CD8-positive, alpha-beta memory T cell (primary cell): ENCODE results near the gene ELP5. TPM values are rescaled to one million over a fixed set of nuclear protein-coding genes. Genes with fewer than 3 reads are reported as not detected.

ENCODE experiments used
- polyA plus RNA-seq: library from polyadenylated mRNA; unstranded; fragments of 300-500 nt; fragmentation: Illumina TruSeq; gene quantifications from one replicate; pipeline ENCODE4 v1.2.3, GENCODE V29; 2021
- total RNA-seq, 2 experiments: library from RNA; stranded (reverse); gene quantifications; one replicate each; pipeline ENCODE4 v1.2.3, GENCODE V29; 2021

The ELP5 gene
- total and polyA plus RNA-seq, 3 experiments from 2014 or later, result 84.8 to 111 (median 106) TPM

Other genes starting within 250 kb of the ELP5 start
Only the 30 nearest of the 35 such genes appear.
- 1 to 10 TPM; 7.7 to 8.1 TPM for gene SLC16A13, start 216.2 kb upstream of the ELP5 start, total RNA-seq
- gene SLC16A13, start 216.2 kb upstream of the ELP5 start, polyA plus RNA-seq, result 1.4 TPM
- gene SLC16A11, start 208.1 kb upstream of the ELP5 start, total RNA-seq, result 1 to 10 TPM; 1.3 to 1.8 TPM
- 1.6 TPM for gene SLC16A11, start 208.1 kb upstream of the ELP5 start, polyA plus RNA-seq
- under 1 TPM; 0.33 to 0.42 TPM for gene CLEC10A, start 172.0 kb upstream of the ELP5 start, total RNA-seq
- not detected for gene CLEC10A, start 172.0 kb upstream of the ELP5 start, polyA plus RNA-seq
- gene ASGR2, start 137.4 kb upstream of the ELP5 start, total RNA-seq, result not detected
- gene ASGR2, start 137.4 kb upstream of the ELP5 start, polyA plus RNA-seq, result not detected
- under 1 TPM; 0.46 to 0.55 TPM for gene ASGR1, start 72.8 kb upstream of the ELP5 start, total RNA-seq
- not detected for gene ASGR1, start 72.8 kb upstream of the ELP5 start, polyA plus RNA-seq
- 1 to 10 TPM; 3.5 to 4.4 TPM for gene DLG4, start 32.4 kb upstream of the ELP5 start, total RNA-seq
- 0.45 TPM for gene DLG4, start 32.4 kb upstream of the ELP5 start, polyA plus RNA-seq
- 100 to 1,000 TPM; 281 to 288 TPM for gene ACADVL, start 32.3 kb upstream of the ELP5 start, total RNA-seq
- 109 TPM for gene ACADVL, start 32.3 kb upstream of the ELP5 start, polyA plus RNA-seq
- gene DVL2, start 17.7 kb upstream of the ELP5 start, total RNA-seq, result 10 to 100 TPM; 61.8 to 65.5 TPM
- 24.0 TPM for gene DVL2, start 17.7 kb upstream of the ELP5 start, polyA plus RNA-seq
- 10 to 100 TPM; 48.0 to 51.9 TPM for gene PHF23, start 12.8 kb upstream of the ELP5 start, total RNA-seq
- 25.8 TPM for gene PHF23, start 12.8 kb upstream of the ELP5 start, polyA plus RNA-seq
- 100 to 1,000 TPM; 156 to 165 TPM for gene GABARAP, start 9.8 kb upstream of the ELP5 start, total RNA-seq
- gene GABARAP, start 9.8 kb upstream of the ELP5 start, polyA plus RNA-seq, result 914 TPM
- gene CTDNEP1, start 481 bp upstream of the ELP5 start, total RNA-seq, result 100 to 1,000 TPM; 224 to 240 TPM
- 57.1 TPM for gene CTDNEP1, start 481 bp upstream of the ELP5 start, polyA plus RNA-seq
- gene CLDN7, start 10.3 kb downstream of the ELP5 start, total RNA-seq, result 1 to 10 TPM in 1 of 2 experiments, under 1 TPM in 1; 0.63 to 1.1 TPM
- gene CLDN7, start 10.3 kb downstream of the ELP5 start, polyA plus RNA-seq, result 2.1 TPM
- gene SLC2A4, start 29.5 kb downstream of the ELP5 start, total RNA-seq, result under 1 TPM; 0.18 to 0.24 TPM
- not detected for gene SLC2A4, start 29.5 kb downstream of the ELP5 start, polyA plus RNA-seq
- gene YBX2, start 42.4 kb downstream of the ELP5 start, total RNA-seq, result under 1 TPM; 0.07 to 0.26 TPM
- not detected for gene YBX2, start 42.4 kb downstream of the ELP5 start, polyA plus RNA-seq
- gene EIF5A, start 55.4 kb downstream of the ELP5 start, total RNA-seq, result 1,000 to 10,000 TPM; 1,533 to 1,595 TPM
- gene EIF5A, start 55.4 kb downstream of the ELP5 start, polyA plus RNA-seq, result 230 TPM
- 10 to 100 TPM; 81.1 to 85.2 TPM for gene GPS2, start 63.1 kb downstream of the ELP5 start, total RNA-seq
- gene GPS2, start 63.1 kb downstream of the ELP5 start, polyA plus RNA-seq, result 116 TPM
- gene NEURL4, start 77.1 kb downstream of the ELP5 start, total RNA-seq, result 10 to 100 TPM; 60.1 to 60.7 TPM
- gene NEURL4, start 77.1 kb downstream of the ELP5 start, polyA plus RNA-seq, result 2.7 TPM
- 100 to 1,000 TPM; 216 to 225 TPM for gene ACAP1, start 84.3 kb downstream of the ELP5 start, total RNA-seq
- 274 TPM for gene ACAP1, start 84.3 kb downstream of the ELP5 start, polyA plus RNA-seq
- 1 to 10 TPM; 4.6 to 5.1 TPM for gene KCTD11, start 99.9 kb downstream of the ELP5 start, total RNA-seq
- gene KCTD11, start 99.9 kb downstream of the ELP5 start, polyA plus RNA-seq, result 1.9 TPM
- not detected for gene TMEM95, start 102.9 kb downstream of the ELP5 start, total RNA-seq
- not detected for gene TMEM95, start 102.9 kb downstream of the ELP5 start, polyA plus RNA-seq
- gene TNK1, start 128.9 kb downstream of the ELP5 start, total RNA-seq, result 1 to 10 TPM; 4.4 to 5.8 TPM
- 3.1 TPM for gene TNK1, start 128.9 kb downstream of the ELP5 start, polyA plus RNA-seq
- gene PLSCR3, start 142.3 kb downstream of the ELP5 start, total RNA-seq, result 10 to 100 TPM; 79.1 to 81.6 TPM
- gene PLSCR3, start 142.3 kb downstream of the ELP5 start, polyA plus RNA-seq, result 152 TPM
- 10 to 100 TPM; 45.4 to 51.4 TPM for gene TMEM256, start 151.9 kb downstream of the ELP5 start, total RNA-seq
- gene TMEM256, start 151.9 kb downstream of the ELP5 start, polyA plus RNA-seq, result 62.4 TPM
- 1 to 10 TPM; 5.6 to 6.6 TPM for gene NLGN2, start 155.6 kb downstream of the ELP5 start, total RNA-seq
- gene NLGN2, start 155.6 kb downstream of the ELP5 start, polyA plus RNA-seq, result 0.06 TPM
- not detected for gene SPEM1, start 168.1 kb downstream of the ELP5 start, total RNA-seq
- not detected for gene SPEM1, start 168.1 kb downstream of the ELP5 start, polyA plus RNA-seq
- not detected for gene SPEM2, start 173.4 kb downstream of the ELP5 start, total RNA-seq
- not detected for gene SPEM2, start 173.4 kb downstream of the ELP5 start, polyA plus RNA-seq
- not detected for gene SPEM3, start 176.6 kb downstream of the ELP5 start, total RNA-seq
- gene SPEM3, start 176.6 kb downstream of the ELP5 start, polyA plus RNA-seq, result not detected
- 10 to 100 TPM; 11.1 to 11.9 TPM for gene TMEM102, start 183.2 kb downstream of the ELP5 start, total RNA-seq
- 23.3 TPM for gene TMEM102, start 183.2 kb downstream of the ELP5 start, polyA plus RNA-seq
- gene FGF11, start 187.3 kb downstream of the ELP5 start, total RNA-seq, result 1 to 10 TPM in 1 of 2 experiments, under 1 TPM in 1; 0.85 to 1.1 TPM
- gene FGF11, start 187.3 kb downstream of the ELP5 start, polyA plus RNA-seq, result 0.12 TPM
- 1 to 10 TPM; 6.0 to 6.3 TPM for gene CHRNB1, start 192.8 kb downstream of the ELP5 start, total RNA-seq
- gene CHRNB1, start 192.8 kb downstream of the ELP5 start, polyA plus RNA-seq, result 24.7 TPM